Mucosa of descending colon (tissue), 3 donors: ENCODE results near the gene COQ8B. TPM values are rescaled to one million over a fixed set of nuclear protein-coding genes. Genes with fewer than 3 reads are reported as not detected.

Experiments
- ATAC-seq: fragments of 200-7000 bp; cut with Tn5 transposase; one replicate; pipeline ENCODE4 v1.9.1; 2020; ENCODE audit warnings: mild to moderate bottlenecking, moderate library complexity
- DNase-seq, 3 donors: peaks; one replicate each; pipeline ENCODE4 v3.0.0-alpha.2; 2020
- H3K36me3 ChIP-seq: fragments of 200-600 bp; one replicate; pipeline ENCODE4 v1.8.0; 2021; ENCODE audit warnings: low read depth, mild to moderate bottlenecking
- H3K4me1 ChIP-seq: fragments of 200-600 bp; one replicate; pipeline ENCODE4 v1.8.0; 2021; ENCODE audit warnings: low read depth, mild to moderate bottlenecking
- H3K4me3 ChIP-seq: fragments of 200-600 bp; one replicate; pipeline ENCODE4 v1.8.0; 2021; ENCODE audit warnings: mild to moderate bottlenecking
- H3K9me3 ChIP-seq: fragments of 200-600 bp; one replicate; pipeline ENCODE4 v1.8.0; 2021; ENCODE audit warnings: mild to moderate bottlenecking
- intact Hi-C, 2 donors: fragments of 100-400 bp; cut with DNase I in 1 of 2; cut with micrococcal nuclease in 1 of 2; formaldehyde crosslinking; loops; one replicate each; pipeline versions ENCODE4 v1.11.0 to v1.11.1; 2022; cut with DNase I, micrococcal nuclease
- total RNA-seq, 3 donors: library from RNA; stranded (reverse); fragmentation: NEBNext Ultra II Directional in 2 of 3; extraction: Animal tissue kit (Norgen Biotek cat#: 25700) in 2 of 3; gene quantifications; one replicate each; pipeline versions ENCODE4 v1.2.1 to v1.2.4, GENCODE V29; 2021 to 2023
- TF ChIP-seq, protein P1 (sequence below): fragments of 200-600 bp; IDR thresholded peaks from one replicate; pipeline ENCODE4 v1.8.0; 2022; ENCODE audit warnings: antibody characterized with exemption, mild to moderate bottlenecking
- donor health status: DM: no; HTN: no; CAD: no; lungs with moderate emphysema.
- donor health status: DM: no; HTN: no; CAD: no.
- donor health status: DM: no; HTN: yes; CAD: no.

Gene COQ8B
- total RNA-seq, 3 donors from 2014 or later = 29.9 to 49.2 (median 39.3) TPM

GRCh38 chr19:40717880-40718773 is 1.4 kb upstream of the COQ8B start:
- no peaks in the 10 kb centered on the region for H3K36me3 ChIP-seq
- no peaks in the 10 kb centered on the region for H3K9me3 ChIP-seq
- ATAC-seq = no peak
- intact Hi-C loops = no loop called here
- TF ChIP-seq, protein P1, sequence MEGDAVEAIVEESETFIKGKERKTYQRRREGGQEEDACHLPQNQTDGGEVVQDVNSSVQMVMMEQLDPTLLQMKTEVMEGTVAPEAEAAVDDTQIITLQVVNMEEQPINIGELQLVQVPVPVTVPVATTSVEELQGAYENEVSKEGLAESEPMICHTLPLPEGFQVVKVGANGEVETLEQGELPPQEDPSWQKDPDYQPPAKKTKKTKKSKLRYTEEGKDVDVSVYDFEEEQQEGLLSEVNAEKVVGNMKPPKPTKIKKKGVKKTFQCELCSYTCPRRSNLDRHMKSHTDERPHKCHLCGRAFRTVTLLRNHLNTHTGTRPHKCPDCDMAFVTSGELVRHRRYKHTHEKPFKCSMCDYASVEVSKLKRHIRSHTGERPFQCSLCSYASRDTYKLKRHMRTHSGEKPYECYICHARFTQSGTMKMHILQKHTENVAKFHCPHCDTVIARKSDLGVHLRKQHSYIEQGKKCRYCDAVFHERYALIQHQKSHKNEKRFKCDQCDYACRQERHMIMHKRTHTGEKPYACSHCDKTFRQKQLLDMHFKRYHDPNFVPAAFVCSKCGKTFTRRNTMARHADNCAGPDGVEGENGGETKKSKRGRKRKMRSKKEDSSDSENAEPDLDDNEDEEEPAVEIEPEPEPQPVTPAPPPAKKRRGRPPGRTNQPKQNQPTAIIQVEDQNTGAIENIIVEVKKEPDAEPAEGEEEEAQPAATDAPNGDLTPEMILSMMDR = no peak
- peaks cover 35% of the 10 kb centered on the region for H3K4me1 ChIP-seq
- DNase-seq = peak; percentile 51 to 76 (median 71)
- H3K4me3 ChIP-seq = peak overlapping the region; percentile 69

DNA sequence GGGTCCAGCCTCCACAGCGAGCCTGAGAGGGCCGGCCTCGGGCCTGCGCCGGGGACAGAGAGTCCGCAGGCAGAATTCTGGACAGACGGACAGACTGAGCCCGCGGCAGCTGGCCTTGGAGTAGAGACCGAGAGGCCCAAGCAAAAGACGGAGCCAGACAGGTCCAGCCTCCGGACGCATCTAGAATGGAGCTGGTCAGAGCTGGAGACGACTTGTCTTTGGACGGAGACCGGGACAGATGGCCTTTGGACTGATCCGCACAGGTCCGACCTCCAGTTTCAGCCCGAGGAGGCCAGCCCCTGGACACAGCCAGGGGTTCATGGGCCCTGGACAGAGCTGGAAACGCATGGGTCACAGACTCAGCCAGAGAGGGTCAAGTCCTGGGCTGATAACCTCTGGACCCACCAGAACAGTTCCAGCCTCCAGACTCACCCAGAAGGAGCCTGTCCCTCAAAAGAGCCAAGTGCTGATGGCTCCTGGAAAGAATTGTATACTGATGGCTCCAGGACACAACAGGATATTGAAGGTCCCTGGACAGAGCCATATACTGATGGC is 716 bp upstream of the COQ8B start:
- no peaks in the 10 kb centered on the region for H3K36me3 ChIP-seq
- DNase-seq (peak in 1 of 3 donors; percentile 56), ATAC-seq (no peak)
- intact Hi-C loops = no loop called here
- H3K4me3 ChIP-seq = peak overlapping the region; percentile 69
- peaks cover 35% of the 10 kb centered on the region for H3K4me1 ChIP-seq
- TF ChIP-seq, protein P1 = no peak
- H3K9me3 ChIP-seq = no peaks in the 10 kb centered on the region

DNA sequence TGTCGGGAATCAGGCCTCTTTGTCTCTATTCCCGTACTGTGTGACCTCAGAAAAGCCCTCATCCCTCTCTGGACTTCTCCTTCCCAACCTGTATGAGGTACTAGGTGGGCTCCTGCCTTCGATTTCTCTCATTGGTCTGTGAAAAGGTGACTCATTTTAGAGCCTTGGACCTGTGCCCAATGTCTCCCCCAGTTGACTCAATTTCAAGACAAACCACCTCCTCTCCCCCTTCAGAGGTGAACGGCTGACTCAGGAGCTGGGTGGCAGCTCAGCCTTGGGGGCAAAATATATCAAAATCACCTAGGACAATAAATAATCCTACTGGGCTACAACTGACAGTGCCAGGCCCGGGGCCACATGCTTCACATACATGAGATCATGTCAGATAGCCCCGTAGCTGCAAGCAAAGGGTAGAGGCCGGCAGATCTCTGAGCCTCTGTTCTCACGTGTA is 630 bp downstream of the COQ8B start:
- Histone ChIP-seq H3K4me3 (no peak overlapping the region), H3K4me1 (peaks cover 25% of the 10 kb centered on the region), H3K36me3 (no peaks in the 10 kb centered on the region), H3K9me3 (no peaks in the 10 kb centered on the region)
- peak in 2 of 3 donors; percentile 48 to 59 for DNase-seq
- TF ChIP-seq, protein P1 = no peak
- ATAC-seq = no peak
- intact Hi-C loops = no loop called here

DNA sequence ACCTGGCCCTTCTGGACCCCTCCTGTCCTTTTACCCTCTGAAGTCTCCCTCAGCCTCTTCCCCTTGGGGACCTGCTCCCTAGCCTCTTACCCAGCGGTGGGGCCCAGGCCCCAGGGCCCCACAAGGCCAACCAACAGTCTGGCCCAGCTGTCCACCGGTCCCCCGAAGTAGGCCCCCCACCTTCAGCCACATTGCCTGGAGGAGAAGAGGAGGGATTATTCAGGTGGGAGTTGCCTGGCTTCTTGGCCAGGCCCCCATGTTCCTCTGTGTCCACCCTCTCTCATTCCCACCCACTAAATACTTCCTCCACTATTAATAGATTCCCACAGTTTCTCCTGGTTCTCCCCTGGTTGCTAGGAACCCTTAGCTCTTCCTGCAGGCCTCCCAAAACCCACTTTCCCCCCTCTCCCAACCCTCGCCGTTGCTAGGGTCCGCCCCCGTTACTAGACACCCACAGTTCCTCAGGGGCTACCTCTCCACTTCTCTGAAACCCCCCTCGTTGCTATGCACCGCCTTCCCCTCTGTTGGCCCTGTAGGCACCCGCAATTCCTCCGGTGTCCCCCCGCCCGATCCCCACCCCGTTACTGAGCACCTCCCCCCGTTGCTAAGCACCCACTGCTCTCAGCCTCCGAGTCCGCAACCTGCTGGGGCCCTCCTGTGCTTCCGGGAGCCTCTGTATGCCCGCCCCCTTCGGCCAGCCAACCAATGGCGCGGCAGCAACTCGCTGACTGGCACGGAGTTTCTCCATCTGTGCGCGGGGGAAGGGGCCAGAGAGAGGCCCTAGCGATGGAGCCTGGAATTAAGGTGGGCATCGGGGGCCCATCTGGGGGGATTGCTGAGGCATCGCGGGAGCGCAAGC is 2.0 kb downstream of the COQ8B start:
- peak; percentile 71 for ATAC-seq
- intact Hi-C loops = no loop called here
- Histone ChIP-seq H3K4me3 (no peak overlapping the region), H3K9me3 (no peaks in the 10 kb centered on the region), H3K36me3 (no peaks in the 10 kb centered on the region), H3K4me1 (peaks cover 11% of the 10 kb centered on the region)
- TF ChIP-seq, protein P1 = no peak
- peak; percentile 96 to 97 (median 97) for DNase-seq

- peaks cover 6% of the 10 kb centered on the region for H3K4me1 ChIP-seq
- no peak overlapping the region for H3K4me3 ChIP-seq
- no peaks in the 10 kb centered on the region for H3K9me3 ChIP-seq
- peak in 1 of 3 donors; percentile 36 for DNase-seq
- intact Hi-C loops = no loop called here
- TF ChIP-seq, protein P1 = no peak
- no peaks in the 10 kb centered on the region for H3K36me3 ChIP-seq
- ATAC-seq = no peak
Observed at GRCh38 chr19:40713939-40714338, 2.7 kb downstream of the COQ8B start.
